Body of pancreas (tissue), 4 donors: ENCODE measurements around the gene PCGF2. TPM values are rescaled to one million over a fixed set of nuclear protein-coding genes. Genes with fewer than 3 reads are reported as not detected.

ENCODE experiments used
- ATAC-seq: fragments of 150-250 bp; one replicate; pipeline ENCODE4 v1.9.1; 2016
- DNase-seq, 4 donors: peaks; one replicate each; pipeline ENCODE4 v3.0.0-alpha.2; 2019
- H3K27ac ChIP-seq, 4 donors: fragments of 200-600 bp; sonication (generic); 1 replicate in 3 of 4; 2 replicates in 1 of 4; pipeline versions ENCODE4 v1.5.1 to v1.6.1; 2016 to 2019; ENCODE audit warnings: mild to moderate bottlenecking in 1 of 4, mixed read lengths in 1 of 4, moderate library complexity in 1 of 4
- H3K27me3 ChIP-seq, 2 donors: fragments of 200-600 bp; sonication (generic); one replicate each; pipeline ENCODE4 v1.6.0; 2016; ENCODE audit warnings: mild to moderate bottlenecking in 1 of 2
- H3K36me3 ChIP-seq, 2 donors: fragments of 200-600 bp; sonication (generic); replicated peaks in 1 of 2; 2 replicates each; pipeline ENCODE4 v1.5.1; 2016; ENCODE audit warnings: low read depth in 2 of 2; ENCODE audit not compliant: insufficient read depth in 1 of 2
- H3K4me1 ChIP-seq: fragments of 200-600 bp; sonication (generic); one replicate; pipeline ENCODE4 v1.6.0; 2016
- H3K4me3 ChIP-seq, 2 donors: fragments of 200-600 bp; sonication (generic); 1 replicate in 1 of 2; 2 replicates in 1 of 2; pipeline ENCODE4 v1.5.1; 2016 to 2019
- H3K9me3 ChIP-seq, 3 donors: fragments of 200-600 bp; sonication (generic); 1 replicate in 2 of 3; 2 replicates in 1 of 3; pipeline ENCODE4 v1.5.1; 2016
- POLR2A ChIP-seq, 3 donors: fragments of 450-650 bp; IDR thresholded peaks; one replicate each; pipeline ENCODE4 v1.6.1; 2016; ENCODE audit warnings: antibody characterized with exemption in 3 of 3, mild to moderate bottlenecking in 2 of 3
- WGBS, 2 donors: methylation state at CpG; one replicate each; pipeline ENCODE4 v1.1.5; 2017; 5-methylcytosine and 5-hydroxymethylcytosine counted together
- intact Hi-C: fragments of 100-400 bp; cut with DNase I; formaldehyde crosslinking; loops from one replicate; pipeline ENCODE4 v1.15.1; 2023
- total RNA-seq, 2 donors: library from RNA; depleted of rRNA; stranded (reverse); fragments of >200 nt; gene quantifications; one replicate each; pipeline ENCODE4 v1.1.0, GENCODE V29; 2016
- TF ChIP-seq, protein P1 (sequence below), 7 experiments: fragments of 450-650 bp in 4 of 7; fragments of 200-600 bp in 3 of 7; sonication (generic) in 3 of 7; IDR thresholded peaks; one replicate each; pipeline ENCODE4 v1.5.1; 2016 to 2019; ENCODE audit warnings: antibody characterized with exemption in 7 of 7

PCGF2 gene
- total RNA-seq, 2 donors from 2014 or later, result 5.9 to 9.3 TPM

DNA sequence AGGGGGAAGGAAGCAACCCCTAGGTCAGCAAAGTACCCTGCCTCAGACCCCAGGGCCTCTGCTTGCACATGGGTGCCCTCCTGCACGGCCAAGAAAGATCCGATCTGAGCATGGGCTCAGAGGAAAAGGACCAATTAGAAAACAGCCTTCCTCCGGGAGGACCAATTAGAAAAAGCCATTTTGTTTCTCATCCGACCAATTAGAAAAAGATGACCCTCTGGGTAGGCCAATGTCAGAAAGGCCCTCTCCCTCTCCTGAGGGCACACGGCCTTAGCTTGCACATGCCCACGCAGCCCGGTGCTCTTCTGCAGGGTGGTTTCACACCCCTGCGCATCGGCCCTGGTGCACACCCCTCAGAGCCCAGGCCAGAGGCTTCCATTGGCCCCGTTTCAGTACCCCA, 23.1 kb downstream of the PCGF2 start:
- Histone ChIP-seq H3K4me1 (peaks cover 10% of the 10 kb centered on the region), H3K4me3 (no peak overlapping the region), H3K27me3 (no peaks in the 10 kb centered on the region), H3K9me3 (no peaks in the 10 kb centered on the region), H3K36me3 (peaks cover 0 to 3% of the 10 kb centered on the region in 2 donors), H3K27ac (no peak overlapping the region)
- DNase-seq (no peak), ATAC-seq (no peak)
- no peak for TF ChIP-seq POLR2A (IDR thresholded peaks at IDR 0.05)
- TF ChIP-seq, protein P1, sequence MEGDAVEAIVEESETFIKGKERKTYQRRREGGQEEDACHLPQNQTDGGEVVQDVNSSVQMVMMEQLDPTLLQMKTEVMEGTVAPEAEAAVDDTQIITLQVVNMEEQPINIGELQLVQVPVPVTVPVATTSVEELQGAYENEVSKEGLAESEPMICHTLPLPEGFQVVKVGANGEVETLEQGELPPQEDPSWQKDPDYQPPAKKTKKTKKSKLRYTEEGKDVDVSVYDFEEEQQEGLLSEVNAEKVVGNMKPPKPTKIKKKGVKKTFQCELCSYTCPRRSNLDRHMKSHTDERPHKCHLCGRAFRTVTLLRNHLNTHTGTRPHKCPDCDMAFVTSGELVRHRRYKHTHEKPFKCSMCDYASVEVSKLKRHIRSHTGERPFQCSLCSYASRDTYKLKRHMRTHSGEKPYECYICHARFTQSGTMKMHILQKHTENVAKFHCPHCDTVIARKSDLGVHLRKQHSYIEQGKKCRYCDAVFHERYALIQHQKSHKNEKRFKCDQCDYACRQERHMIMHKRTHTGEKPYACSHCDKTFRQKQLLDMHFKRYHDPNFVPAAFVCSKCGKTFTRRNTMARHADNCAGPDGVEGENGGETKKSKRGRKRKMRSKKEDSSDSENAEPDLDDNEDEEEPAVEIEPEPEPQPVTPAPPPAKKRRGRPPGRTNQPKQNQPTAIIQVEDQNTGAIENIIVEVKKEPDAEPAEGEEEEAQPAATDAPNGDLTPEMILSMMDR (IDR thresholded peaks at IDR 0.05), result no peak
- 84 to 85% methylated on average over 9 to 10 of the region's 10 CpGs for WGBS, 2 donors
- intact Hi-C loops, result no loop called here

DNA sequence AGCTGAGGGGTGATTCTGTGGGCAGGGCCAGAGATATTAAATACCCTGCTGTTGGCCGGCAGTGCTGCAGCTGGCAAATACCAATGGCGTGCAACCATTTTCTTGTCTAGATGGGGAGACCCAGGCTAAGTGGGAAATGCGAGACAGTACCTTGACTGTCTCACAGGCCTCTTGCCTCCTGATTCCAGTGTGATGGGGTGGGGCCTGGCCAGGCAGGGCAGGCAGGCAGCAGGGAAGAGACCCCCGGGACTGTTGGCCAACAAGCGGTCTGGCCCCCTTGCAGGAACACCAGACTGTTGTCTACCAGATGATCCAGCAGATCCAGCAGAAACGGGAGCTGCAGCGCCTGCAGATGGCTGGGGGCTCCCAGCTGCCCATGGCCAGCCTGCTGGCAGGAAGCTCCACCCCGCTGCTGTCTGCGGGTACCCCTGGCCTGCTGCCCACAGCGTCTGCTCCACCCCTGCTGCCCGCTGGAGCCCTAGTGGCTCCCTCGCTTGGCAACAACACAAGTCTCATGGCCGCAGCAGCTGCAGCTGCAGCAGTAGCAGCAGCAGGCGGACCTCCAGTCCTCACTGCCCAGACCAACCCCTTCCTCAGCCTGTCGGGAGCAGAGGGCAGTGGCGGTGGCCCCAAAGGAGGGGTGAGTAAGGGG, 23.7 kb downstream of the PCGF2 start:
- Histone ChIP-seq H3K36me3 (peaks cover 0 to 3% of the 10 kb centered on the region in 2 donors), H3K4me1 (peaks cover 6% of the 10 kb centered on the region), H3K4me3 (no peak overlapping the region), H3K27ac (no peak overlapping the region), H3K27me3 (no peaks in the 10 kb centered on the region), H3K9me3 (no peaks in the 10 kb centered on the region)
- intact Hi-C loops, result no loop called here
- DNase-seq, result peak in 3 of 4 donors; percentile 67 to 78 (median 78)
- WGBS, 2 donors, result 54 to 80% methylated on average over 2 to 15 of the region's 16 CpGs
- no peak for ATAC-seq
- TF ChIP-seq, protein P1 (IDR thresholded peaks at IDR 0.05), result no peak
- TF ChIP-seq POLR2A (IDR thresholded peaks at IDR 0.05), result no peak

DNA sequence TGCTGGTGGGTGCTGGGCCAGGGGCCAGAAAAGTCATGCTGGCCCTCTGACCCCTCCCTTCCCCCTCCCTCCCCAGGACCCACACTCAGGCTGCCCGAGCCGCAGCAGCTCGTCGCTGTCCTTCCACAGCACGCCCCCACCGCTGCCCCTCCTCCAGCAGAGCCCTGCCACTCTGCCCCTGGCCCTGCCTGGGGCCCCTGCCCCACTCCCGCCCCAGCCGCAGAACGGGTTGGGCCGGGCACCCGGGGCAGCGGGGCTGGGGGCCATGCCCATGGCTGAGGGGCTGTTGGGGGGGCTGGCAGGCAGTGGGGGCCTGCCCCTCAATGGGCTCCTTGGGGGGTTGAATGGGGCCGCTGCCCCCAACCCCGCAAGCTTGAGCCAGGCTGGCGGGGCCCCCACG, 26.3 kb downstream of the PCGF2 start:
- 91% methylated on average over 16 of the region's 16 CpGs; no CpG with 5 or more reads in 1 of the 2 donors for WGBS, 2 donors
- no peak overlapping the region for H3K27ac ChIP-seq

DNA sequence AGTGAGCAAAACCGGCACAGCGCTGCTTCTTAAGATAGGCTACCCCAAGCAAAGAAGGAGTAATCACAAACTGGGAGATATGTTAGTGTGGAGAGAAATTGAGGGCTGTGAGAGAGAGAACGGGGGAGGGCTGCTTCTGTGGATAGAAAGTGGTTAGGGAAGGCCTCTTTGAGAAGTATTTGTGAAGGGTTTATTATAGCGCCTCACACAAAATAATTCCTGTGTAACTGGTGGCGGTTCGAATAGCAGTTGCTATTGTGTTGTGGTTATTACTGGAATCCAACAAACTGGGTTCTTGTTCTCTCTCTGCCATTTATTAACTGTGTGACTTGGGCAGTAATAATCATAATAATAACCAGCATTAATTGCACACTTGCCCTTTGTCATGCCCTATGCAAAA, 27.2 kb downstream of the PCGF2 start:
- Histone ChIP-seq H3K27ac (no peak overlapping the region), H3K9me3 (no peaks in the 10 kb centered on the region), H3K4me3 (no peak overlapping the region), H3K36me3 (peaks cover 0 to 3% of the 10 kb centered on the region in 2 donors), H3K27me3 (no peaks in the 10 kb centered on the region), H3K4me1 (peaks cover 11% of the 10 kb centered on the region)
- DNase-seq (no peak), ATAC-seq (no peak)
- intact Hi-C loops, result no loop called here
- 80 to 84% methylated on average over 6 of the region's 6 CpGs for WGBS, 2 donors
- TF ChIP-seq, protein P1 (IDR thresholded peaks at IDR 0.05), result no peak
- TF ChIP-seq POLR2A (IDR thresholded peaks at IDR 0.05), result no peak

More for the DNA sequence above, 26.3 kb downstream of the PCGF2 start:
- ATAC-seq, result no peak
- Histone ChIP-seq H3K9me3 (no peaks in the 10 kb centered on the region), H3K36me3 (peaks cover 0 to 3% of the 10 kb centered on the region in 2 donors), H3K4me1 (peaks cover 11% of the 10 kb centered on the region), H3K4me3 (no peak overlapping the region), H3K27me3 (no peaks in the 10 kb centered on the region)
- TF ChIP-seq, protein P1 (IDR thresholded peaks at IDR 0.05), result no peak
- TF ChIP-seq POLR2A (IDR thresholded peaks at IDR 0.05), result no peak
- DNase-seq, result no peak
- intact Hi-C loops, result no loop called here
